Gastroesophageal sphincter (tissue), 3 donors: ENCODE data around the gene SNED1.

ENCODE experiments used
- POLR2A ChIP-seq, 2 donors: fragments of 450-650 bp; IDR thresholded peaks; one replicate each; pipeline ENCODE4 v1.6.1; 2017; ENCODE audit warnings: antibody characterized with exemption in 2 of 2, mild to moderate bottlenecking in 2 of 2, moderate library complexity in 1 of 2
- POLR2AphosphoS5 ChIP-seq: sonication (generic); formaldehyde crosslinking; IDR thresholded peaks from one replicate; pipeline ENCODE4 v1.6.1; 2017; ENCODE audit warnings: antibody characterized with exemption
- TF ChIP-seq, protein P1 (sequence below), 4 experiments: fragments of 200-600 bp in 2 of 4; fragments of 450-650 bp in 2 of 4; sonication (generic) in 1 of 4; IDR thresholded peaks; one replicate each; pipeline ENCODE4 v1.5.1; 2017 to 2019; ENCODE audit warnings: antibody characterized with exemption in 4 of 4, mild to moderate bottlenecking in 2 of 4, moderate library complexity in 2 of 4

GRCh38 chr2:241041589-241042158 is 43.3 kb downstream of the SNED1 start:
- TF ChIP-seq, protein P1, sequence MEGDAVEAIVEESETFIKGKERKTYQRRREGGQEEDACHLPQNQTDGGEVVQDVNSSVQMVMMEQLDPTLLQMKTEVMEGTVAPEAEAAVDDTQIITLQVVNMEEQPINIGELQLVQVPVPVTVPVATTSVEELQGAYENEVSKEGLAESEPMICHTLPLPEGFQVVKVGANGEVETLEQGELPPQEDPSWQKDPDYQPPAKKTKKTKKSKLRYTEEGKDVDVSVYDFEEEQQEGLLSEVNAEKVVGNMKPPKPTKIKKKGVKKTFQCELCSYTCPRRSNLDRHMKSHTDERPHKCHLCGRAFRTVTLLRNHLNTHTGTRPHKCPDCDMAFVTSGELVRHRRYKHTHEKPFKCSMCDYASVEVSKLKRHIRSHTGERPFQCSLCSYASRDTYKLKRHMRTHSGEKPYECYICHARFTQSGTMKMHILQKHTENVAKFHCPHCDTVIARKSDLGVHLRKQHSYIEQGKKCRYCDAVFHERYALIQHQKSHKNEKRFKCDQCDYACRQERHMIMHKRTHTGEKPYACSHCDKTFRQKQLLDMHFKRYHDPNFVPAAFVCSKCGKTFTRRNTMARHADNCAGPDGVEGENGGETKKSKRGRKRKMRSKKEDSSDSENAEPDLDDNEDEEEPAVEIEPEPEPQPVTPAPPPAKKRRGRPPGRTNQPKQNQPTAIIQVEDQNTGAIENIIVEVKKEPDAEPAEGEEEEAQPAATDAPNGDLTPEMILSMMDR (IDR thresholded peaks at IDR 0.05): no peak
- TF ChIP-seq POLR2AphosphoS5 (no peak), POLR2A (IDR thresholded peaks at IDR 0.05) (no peak)
